GM23338 (cell line): Measurements from ENCODE around the gene DLG2. TPM values are rescaled to one million over a fixed set of nuclear protein-coding genes. Genes with fewer than 3 reads are reported as not detected.

Experiments used
- ATAC-seq: fragments of 200-7000 bp; cut with Tn5 transposase; 3 replicates; pipeline ENCODE4 v1.9.1; 2020
- DNase-seq: peaks from one replicate; pipeline ENCODE4 v3.0.0-alpha.2; 2015; ENCODE audit warnings: low spot score
- H2AFZ ChIP-seq: fragments of 200-600 bp; sonication (generic); 2 replicates; pipeline ENCODE4 v1.8.0; 2016; ENCODE audit warnings: antibody characterized with exemption, mild to moderate bottlenecking, moderate library complexity
- H3F3A ChIP-seq: fragments of 200-600 bp; sonication (generic); replicated peaks from 2 replicates; pipeline ENCODE4 v1.8.0; 2017; ENCODE audit warnings: antibody characterized with exemption, mixed run types, low read depth
- H3K27ac ChIP-seq: fragments of 200-600 bp; sonication (generic); 2 replicates; pipeline ENCODE4 v1.6.1; 2016; ENCODE audit warnings: low read depth
- H3K27me3 ChIP-seq: fragments of 200-600 bp; sonication (generic); 2 replicates; pipeline ENCODE4 v1.8.0; 2016; ENCODE audit warnings: mild to moderate bottlenecking, mixed run types, moderate library complexity; ENCODE audit not compliant: insufficient read depth
- H3K36me3 ChIP-seq: fragments of 200-600 bp; sonication (generic); 2 replicates; pipeline ENCODE4 v1.8.0; 2016; ENCODE audit warnings: mild to moderate bottlenecking; ENCODE audit not compliant: insufficient read depth
- H3K4me1 ChIP-seq: fragments of 200-600 bp; sonication (generic); 2 replicates; pipeline ENCODE4 v1.8.0; 2016; ENCODE audit warnings: mild to moderate bottlenecking, moderate library complexity; ENCODE audit not compliant: insufficient read depth
- H3K4me2 ChIP-seq: fragments of 200-600 bp; sonication (generic); 2 replicates; pipeline ENCODE4 v1.7.1; 2017; ENCODE audit warnings: mixed run types
- H3K4me3 ChIP-seq: fragments of 200-600 bp; sonication (generic); 2 replicates; pipeline ENCODE4 v1.6.1; 2016; ENCODE audit warnings: mixed run types
- H3K79me2 ChIP-seq: fragments of 200-600 bp; sonication (generic); replicated peaks from 2 replicates; pipeline ENCODE4 v1.8.0; 2017; ENCODE audit warnings: mild to moderate bottlenecking; ENCODE audit not compliant: insufficient read depth
- H3K9me2 ChIP-seq: fragments of 200-600 bp; sonication (generic); 2 replicates; pipeline ENCODE4 v1.8.0; 2017; ENCODE audit not compliant: insufficient read depth
- H4K20me1 ChIP-seq: fragments of 200-600 bp; sonication (generic); replicated peaks from 2 replicates; pipeline ENCODE4 v1.8.0; 2017; ENCODE audit warnings: mild to moderate bottlenecking; ENCODE audit not compliant: insufficient read depth
- H3K27ac Mint-ChIP-seq: 2 replicates; pipeline ENCODE4 v1.8.0; 2020; ENCODE audit warnings: inconsistent platforms, mild to moderate bottlenecking, moderate library complexity, mixed read lengths
- H3K27me3 Mint-ChIP-seq: 3 replicates; pipeline ENCODE4 v1.8.0; 2022; ENCODE audit warnings: low read depth, mild to moderate bottlenecking, moderate library complexity, mixed read lengths, inconsistent platforms; ENCODE audit not compliant: insufficient read depth, poor library complexity
- H3K36me3 Mint-ChIP-seq: 3 replicates; pipeline ENCODE4 v1.8.0; 2021; ENCODE audit warnings: low read depth, mild to moderate bottlenecking, inconsistent platforms, moderate library complexity, mixed read lengths
- H3K4me1 Mint-ChIP-seq: 3 replicates; pipeline ENCODE4 v1.8.0; 2020; ENCODE audit warnings: mild to moderate bottlenecking, inconsistent platforms, mixed read lengths
- H3K4me3 Mint-ChIP-seq: 3 replicates; pipeline ENCODE4 v1.8.0; 2021; ENCODE audit warnings: moderate library complexity, mild to moderate bottlenecking, inconsistent platforms, mixed read lengths
- H3K9me3 Mint-ChIP-seq: 3 replicates; pipeline ENCODE4 v1.8.0; 2020; ENCODE audit warnings: moderate library complexity, mild to moderate bottlenecking, inconsistent platforms, mixed read lengths
- CTCF ChIP-seq, 2 experiments: fragments of 200-600 bp in 1 of 2; sonication (generic) in 1 of 2; conservative IDR thresholded peaks; 2 replicates each; pipeline versions ENCODE4 v1.5.1 to v1.6.1; 2016 to 2017; ENCODE audit warnings: antibody characterized with exemption in 2 of 2, low read depth in 2 of 2, mild to moderate bottlenecking in 2 of 2, moderate library complexity in 1 of 2
- ETS1 ChIP-seq: IDR thresholded peaks from 2 replicates; pipeline ENCODE4 v1.6.1; 2016; ENCODE audit warnings: antibody characterized with exemption
- POLR2AphosphoS5 ChIP-seq: IDR thresholded peaks from 2 replicates; pipeline ENCODE4 v1.6.1; 2016; ENCODE audit warnings: antibody characterized with exemption, low read depth
- REST ChIP-seq: IDR thresholded peaks from one replicate; pipeline ENCODE4 v1.6.1; 2018; ENCODE audit warnings: antibody characterized with exemption; ENCODE audit not compliant: unreplicated experiment
- STAT1 ChIP-seq: IDR thresholded peaks from one replicate; pipeline ENCODE4 v1.6.1; 2016; ENCODE audit warnings: antibody characterized with exemption; ENCODE audit not compliant: unreplicated experiment
- ZNF114 ChIP-seq: fragments of 250-450 bp; sonication (Bioruptor Pico); IDR thresholded peaks from 2 replicates; pipeline ENCODE4 v1.5.0; 2020; ENCODE audit warnings: mild to moderate bottlenecking, moderate library complexity
- ZNF331 ChIP-seq: fragments of 250-450 bp; sonication (Bioruptor Pico); IDR thresholded peaks from 2 replicates; pipeline ENCODE4 v1.5.0; 2020; ENCODE audit warnings: low read depth, mild to moderate bottlenecking, moderate library complexity
- polyA plus RNA-seq: library from polyadenylated mRNA; unstranded; fragments of >200 nt; fragmentation: Nextera tagmentation; extraction: Ambion mirVana; gene quantifications from 2 replicates; pipeline ENCODE4 v1.2.1, GENCODE V29; 2016
- total RNA-seq: library from RNA; depleted of rRNA; stranded (reverse); fragments of >200 nt; shearing (Covaris generic); gene quantifications from 2 replicates; pipeline ENCODE4 v1.2.3, GENCODE V29; 2014

Gene DLG2
- total and polyA plus RNA-seq, 2 experiments from 2014 or later: 19.8 to 21.5 TPM

- TF ChIP-seq ZNF114 (CRISPR knock-in tag) (no peak), CTCF (conservative IDR thresholded peaks at IDR 0.05; ENCODE audit: low read depth in 2 of 2) (no peak), POLR2AphosphoS5 (no peak), ETS1 (no peak), STAT1 (no peak), REST (no peak)
Observed at GRCh38 chr11:84828616-84829015, 798.5 kb downstream of the DLG2 start (continued).

- ATAC-seq: no peak
- Histone ChIP-seq H3K36me3 (no peaks in the 10 kb centered on the region), H3K27me3 (no peaks in the 10 kb centered on the region), H2AFZ (no peak overlapping the region), H3K4me3 (no peak overlapping the region), H3K4me1 (no peaks in the 10 kb centered on the region), H3K4me2 (no peak overlapping the region), H3F3A (no peaks in the 10 kb centered on the region), H3K27ac (no peak overlapping the region), H3K79me2 (no peaks in the 10 kb centered on the region), H3K9me2 (no peaks in the 10 kb centered on the region), H4K20me1 (no peaks in the 10 kb centered on the region)
- H3K9me3 Mint-ChIP-seq: no peaks in the 10 kb centered on the region
- H3K4me3 Mint-ChIP-seq: no peak overlapping the region
- peaks cover 2% of the 10 kb centered on the region; the same call in 2 of the 3 replicates for H3K4me1 Mint-ChIP-seq
- no peak overlapping the region for H3K27ac Mint-ChIP-seq
- no peak for DNase-seq
- H3K27me3 Mint-ChIP-seq: no peaks in the 10 kb centered on the region
- H3K36me3 Mint-ChIP-seq: no peaks in the 10 kb centered on the region
- TF ChIP-seq ZNF331 (CRISPR knock-in tag): no peak
- TF ChIP-seq REST: no peak
- no peak for TF ChIP-seq CTCF (conservative IDR thresholded peaks at IDR 0.05; ENCODE audit: low read depth in 2 of 2)
Observed at GRCh38 chr11:84825106-84825660, 802.0 kb downstream of the DLG2 start.
